BLaER1 (cell line): ENCODE results near the gene NFIX.

ENCODE experiments used
- H3K27ac ChIP-seq: shearing (Covaris generic); formaldehyde crosslinking; 2 replicates; pipeline ENCODE4 v1.8.1; 2022
- H3K27me3 ChIP-seq: shearing (Covaris generic); formaldehyde crosslinking; 2 replicates; pipeline ENCODE4 v1.8.1; 2022
- H3K36me3 ChIP-seq: shearing (Covaris generic); formaldehyde crosslinking; 2 replicates; pipeline ENCODE4 v1.8.1; 2022
- H3K4me1 ChIP-seq: shearing (Covaris generic); formaldehyde crosslinking; 2 replicates; pipeline ENCODE4 v1.8.1; 2022
- H3K4me2 ChIP-seq: shearing (Covaris generic); formaldehyde crosslinking; 2 replicates; pipeline ENCODE4 v1.8.1; 2022
- H3K4me3 ChIP-seq: shearing (Covaris generic); formaldehyde crosslinking; 2 replicates; pipeline ENCODE4 v1.8.1; 2022
- H3K9ac ChIP-seq: shearing (Covaris generic); formaldehyde crosslinking; 2 replicates; pipeline ENCODE4 v1.8.1; 2022
- H3K9me3 ChIP-seq: shearing (Covaris generic); formaldehyde crosslinking; 2 replicates; pipeline ENCODE4 v1.8.1; 2022
- H4K20me1 ChIP-seq: shearing (Covaris generic); formaldehyde crosslinking; 2 replicates; pipeline ENCODE4 v1.8.1; 2022
- Cebpa-rat ChIP-seq: shearing (Covaris generic); IDR thresholded peaks from 2 replicates; pipeline ENCODE4 v1.8.1; 2022

NFIX gene

GRCh38 chr19:13013649-13014048, 18.4 kb downstream of the NFIX start:
- peak overlapping the region; percentile 61 for H3K4me3 ChIP-seq
- H3K4me2 ChIP-seq, result peak overlapping the region; percentile 94
- peak overlapping the region; percentile 78 for H3K9ac ChIP-seq

DNA sequence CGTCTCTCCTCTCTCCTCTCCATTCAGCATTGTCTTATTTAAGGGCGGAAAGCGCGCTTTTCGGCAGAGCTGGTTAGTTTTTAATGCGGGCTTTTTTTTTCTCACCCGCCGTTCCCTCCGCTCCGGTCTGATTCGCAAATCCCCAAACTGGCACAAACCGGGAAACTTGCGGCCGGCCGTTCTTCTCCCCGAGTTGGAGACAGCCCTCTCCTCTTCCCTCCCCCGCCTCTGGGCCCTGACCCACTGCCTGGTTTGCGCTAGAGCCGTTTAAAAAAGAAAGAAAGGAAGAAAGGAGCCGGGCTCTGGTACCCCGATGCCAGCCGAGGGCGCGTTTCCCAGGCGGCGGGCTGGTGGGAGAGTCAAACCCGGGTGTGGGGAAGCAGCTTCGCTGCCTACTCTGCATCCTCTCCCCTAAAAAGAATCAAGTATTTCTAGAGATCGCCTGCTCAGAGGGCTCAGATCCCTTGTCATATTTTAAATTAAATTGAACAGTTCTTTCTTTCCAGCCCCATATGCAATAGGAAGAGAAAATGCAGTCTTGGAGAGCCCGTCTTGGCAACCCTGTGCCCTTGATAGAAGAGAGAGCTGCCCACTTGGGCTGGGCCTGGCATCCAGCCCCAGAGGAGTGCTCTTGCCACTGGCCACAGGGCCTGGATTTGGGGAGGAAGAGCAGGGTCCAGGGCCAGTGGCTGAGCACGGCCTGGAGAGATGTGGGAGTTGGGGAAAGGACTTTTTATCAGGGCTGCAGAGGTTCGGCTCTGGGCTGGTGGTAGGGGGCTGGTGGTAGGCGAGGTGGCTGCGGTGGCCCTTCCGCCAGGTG, 19.0 kb downstream of the NFIX start:
- Histone ChIP-seq H3K36me3 (no peaks in the 10 kb centered on the region), H3K27me3 (peaks cover 88% of the 10 kb centered on the region), H3K9ac (peak overlapping the region; percentile 78), H3K4me2 (peak overlapping the region; percentile 94), H3K9me3 (no peaks in the 10 kb centered on the region), H3K4me1 (peaks cover 97% of the 10 kb centered on the region), H3K27ac (peak overlapping the region; percentile 87), H3K4me3 (peak overlapping the region; percentile 61), H4K20me1 (peaks cover 99% of the 10 kb centered on the region)
- no peak for TF ChIP-seq Cebpa-rat

More at GRCh38 chr19:13013649-13014048, 18.4 kb downstream of the NFIX start:
- Histone ChIP-seq H3K27me3 (peaks cover 94% of the 10 kb centered on the region), H3K27ac (peak overlapping the region; percentile 87), H3K4me1 (peaks cover 93% of the 10 kb centered on the region), H3K36me3 (peaks cover 4% of the 10 kb centered on the region), H3K9me3 (no peaks in the 10 kb centered on the region), H4K20me1 (peaks cover 99% of the 10 kb centered on the region)
- no peak for TF ChIP-seq Cebpa-rat

GRCh38 chr19:13014921-13015280, 19.6 kb downstream of the NFIX start:
- H3K4me3 ChIP-seq, result peak overlapping the region; percentile 61
- peak overlapping the region; percentile 94 for H3K4me2 ChIP-seq
- peak overlapping the region; percentile 78 for H3K9ac ChIP-seq
- peaks cover 84% of the 10 kb centered on the region for H3K27me3 ChIP-seq
- no peaks in the 10 kb centered on the region for H3K9me3 ChIP-seq
- TF ChIP-seq Cebpa-rat, result no peak
- peak overlapping the region; percentile 87 for H3K27ac ChIP-seq
- H3K4me1 ChIP-seq, result peaks cover 97% of the 10 kb centered on the region
- H3K36me3 ChIP-seq, result no peaks in the 10 kb centered on the region
- H4K20me1 ChIP-seq, result peaks cover 99% of the 10 kb centered on the region

DNA sequence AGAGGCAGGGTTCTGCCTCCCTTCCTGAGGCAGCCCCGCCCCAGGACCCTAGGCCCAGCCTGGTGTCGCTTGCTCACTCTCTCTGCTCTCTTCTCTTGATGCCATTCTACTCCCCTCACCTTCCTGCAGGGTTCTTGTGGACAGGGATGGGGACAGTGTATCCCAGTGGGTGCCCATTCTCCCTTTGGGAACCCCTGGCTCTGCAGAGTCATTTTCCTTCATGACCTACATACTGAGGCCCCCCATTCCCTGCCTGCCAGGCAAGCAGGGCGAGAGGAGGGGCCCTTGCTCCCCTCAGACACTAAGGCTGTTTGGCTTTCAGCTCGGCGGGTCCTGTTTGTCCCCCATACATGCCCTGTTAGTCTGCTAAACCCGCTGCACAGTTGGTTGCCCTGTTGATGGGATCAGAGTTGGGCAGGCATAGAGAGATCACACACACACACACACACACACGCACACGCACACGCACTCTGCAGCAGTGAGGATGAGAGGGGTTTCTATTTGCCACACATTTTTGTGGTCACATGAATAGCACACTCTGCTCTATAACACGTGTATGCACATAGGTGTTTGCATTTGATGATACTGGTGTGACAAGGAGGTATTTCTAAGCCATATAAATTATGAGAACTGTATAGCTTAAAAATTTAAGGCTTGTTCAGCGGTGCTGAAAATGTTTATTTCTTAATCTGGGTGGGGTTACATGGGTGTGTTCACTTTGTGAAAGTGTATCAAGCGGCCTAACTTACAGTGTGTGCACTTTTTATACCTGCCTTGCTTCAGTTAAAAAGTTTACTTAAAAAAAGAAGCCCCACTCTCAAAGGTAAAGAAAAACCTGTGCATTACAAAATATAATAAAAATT, 20.3 kb downstream of the NFIX start:
- TF ChIP-seq Cebpa-rat, result no peak
- Histone ChIP-seq H4K20me1 (peaks cover 99% of the 10 kb centered on the region), H3K4me1 (peaks cover 97% of the 10 kb centered on the region), H3K4me2 (peak overlapping the region; percentile 94), H3K4me3 (peak overlapping the region; percentile 30; the same call in 1 of the 2 replicates), H3K27me3 (peaks cover 84% of the 10 kb centered on the region), H3K9ac (peak overlapping the region; percentile 52; the same call in 1 of the 2 replicates), H3K27ac (peak overlapping the region; percentile 87; the same call in 1 of the 2 replicates), H3K36me3 (no peaks in the 10 kb centered on the region), H3K9me3 (no peaks in the 10 kb centered on the region)

DNA sequence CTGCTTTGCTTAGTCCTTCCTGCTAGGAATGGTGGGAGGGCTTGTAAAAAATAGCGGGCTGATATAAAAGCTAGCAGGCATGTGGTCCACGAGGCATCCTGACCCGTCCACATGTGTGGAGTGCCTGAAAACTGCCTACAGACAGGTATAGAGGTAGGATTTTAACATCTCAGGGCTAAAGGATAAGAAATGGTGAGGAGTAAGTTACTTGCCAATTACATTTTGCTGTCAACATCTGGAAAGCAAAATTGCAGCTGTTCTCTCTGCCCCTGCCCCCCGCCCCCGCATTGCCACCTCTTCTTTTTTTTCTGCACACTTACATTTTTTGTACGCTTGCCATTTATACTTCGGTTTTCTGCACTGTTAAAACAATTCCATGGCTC, 21.0 kb downstream of the NFIX start:
- H3K36me3 ChIP-seq, result no peaks in the 10 kb centered on the region
- H3K9me3 ChIP-seq, result no peaks in the 10 kb centered on the region
- H3K4me2 ChIP-seq, result peak overlapping the region; percentile 94
- peak overlapping the region; percentile 87; the same call in 1 of the 2 replicates for H3K27ac ChIP-seq
- H3K9ac ChIP-seq, result no peak overlapping the region
- TF ChIP-seq Cebpa-rat, result no peak
- peaks cover 97% of the 10 kb centered on the region for H3K4me1 ChIP-seq
- H3K27me3 ChIP-seq, result peaks cover 82% of the 10 kb centered on the region
- peaks cover 97% of the 10 kb centered on the region for H4K20me1 ChIP-seq
- H3K4me3 ChIP-seq, result no peak overlapping the region

DNA sequence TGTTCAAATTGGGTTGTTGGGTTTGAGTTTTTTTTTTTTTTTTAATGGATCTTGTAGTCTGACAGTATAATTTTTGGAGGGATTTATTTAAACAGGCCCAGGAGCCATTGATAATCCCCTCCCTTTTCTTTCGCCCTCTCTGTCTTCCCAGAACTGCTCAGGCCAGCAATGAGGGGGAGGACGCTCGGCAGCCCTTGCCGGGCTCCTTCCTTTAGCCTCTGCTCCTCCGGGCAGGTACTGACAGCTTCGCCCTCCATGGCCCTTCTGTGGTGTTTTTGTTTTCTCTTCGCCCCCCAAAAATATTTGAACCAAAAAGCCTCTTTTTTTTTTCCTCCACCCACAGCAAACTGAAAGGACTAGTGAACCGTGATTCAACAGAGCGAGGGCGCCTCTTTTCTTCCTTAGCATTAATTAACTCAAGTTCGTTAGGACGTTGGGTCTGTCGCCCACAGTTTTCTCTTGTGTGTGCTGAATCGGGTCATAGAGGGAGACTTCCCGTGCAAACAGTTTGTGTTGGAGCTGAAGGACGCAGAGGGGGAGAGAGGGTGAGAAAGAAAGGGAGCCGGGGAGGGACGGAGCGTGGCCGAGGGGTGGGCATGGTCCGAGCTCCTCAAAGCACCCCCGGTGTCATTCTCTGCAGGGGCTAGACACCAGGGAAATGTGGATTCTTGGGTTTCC, 21.5 kb downstream of the NFIX start:
- H4K20me1 ChIP-seq, result peaks cover 97% of the 10 kb centered on the region
- H3K4me2 ChIP-seq, result peak overlapping the region; percentile 94
- peak overlapping the region; percentile 41 for H3K27ac ChIP-seq
- TF ChIP-seq Cebpa-rat, result no peak
- H3K36me3 ChIP-seq, result no peaks in the 10 kb centered on the region
- no peak overlapping the region for H3K4me3 ChIP-seq
- peak overlapping the region; percentile 58 for H3K9ac ChIP-seq
- H3K4me1 ChIP-seq, result peaks cover 97% of the 10 kb centered on the region
- H3K27me3 ChIP-seq, result peaks cover 81% of the 10 kb centered on the region
- H3K9me3 ChIP-seq, result no peaks in the 10 kb centered on the region

GRCh38 chr19:13017306-13018034, 22.2 kb downstream of the NFIX start:
- Histone ChIP-seq H3K4me1 (peaks cover 97% of the 10 kb centered on the region), H3K27ac (peak overlapping the region; percentile 41), H3K9me3 (no peaks in the 10 kb centered on the region), H3K27me3 (peaks cover 74% of the 10 kb centered on the region), H3K4me3 (no peak overlapping the region), H3K36me3 (no peaks in the 10 kb centered on the region), H4K20me1 (peaks cover 96% of the 10 kb centered on the region), H3K4me2 (peak overlapping the region; percentile 94), H3K9ac (peak overlapping the region; percentile 58; the same call in 1 of the 2 replicates)
- TF ChIP-seq Cebpa-rat, result no peak

GRCh38 chr19:13018035-13018914, 23.0 kb downstream of the NFIX start:
- peaks cover 89% of the 10 kb centered on the region for H3K4me1 ChIP-seq
- peak overlapping the region; percentile 94 for H3K4me2 ChIP-seq
- H3K9ac ChIP-seq, result no peak overlapping the region; the same call in 1 of the 2 replicates
- H3K9me3 ChIP-seq, result no peaks in the 10 kb centered on the region
- H3K27me3 ChIP-seq, result peaks cover 70% of the 10 kb centered on the region
- H3K27ac ChIP-seq, result peak overlapping the region; percentile 41; the same call in 1 of the 2 replicates
- no peak for TF ChIP-seq Cebpa-rat
- H3K36me3 ChIP-seq, result no peaks in the 10 kb centered on the region
- H4K20me1 ChIP-seq, result peaks cover 93% of the 10 kb centered on the region
- no peak overlapping the region for H3K4me3 ChIP-seq
